Measurements from ENCODE around the gene ODAD4.

The ODAD4 gene

DNA sequence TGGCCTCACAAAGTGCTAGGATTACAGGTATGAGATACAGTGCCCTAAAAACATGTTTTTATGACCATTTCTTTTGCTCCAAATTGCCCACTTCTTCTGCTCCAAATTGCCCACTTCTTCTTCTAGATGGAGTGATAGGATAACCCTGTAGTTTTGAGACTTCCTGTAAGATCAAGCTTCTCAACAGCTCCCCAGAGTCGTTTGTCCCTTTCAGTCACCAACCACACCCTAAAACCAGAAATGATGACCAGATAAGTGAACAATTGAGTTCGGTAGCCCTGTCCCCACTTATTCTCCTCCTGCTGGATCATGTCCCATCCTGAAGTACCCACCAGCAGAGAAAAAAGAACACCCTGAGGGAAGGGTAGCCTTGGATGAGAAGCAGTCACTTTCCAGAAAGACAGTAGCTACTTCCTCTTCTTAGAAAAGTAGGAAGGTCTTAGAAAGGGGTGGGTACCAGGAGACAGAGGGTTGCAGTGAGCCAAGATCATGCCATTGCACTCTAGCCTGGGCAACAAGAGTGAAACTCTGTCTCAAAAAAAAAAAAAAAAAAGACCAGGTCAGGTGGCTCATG is 2.5 kb downstream of the ODAD4 start:
- Histone ChIP-seq H3K27ac (no peak overlapping the region), H3K9me3 (ENCODE audit: control insufficient read depth, low read length) (no peaks in the 10 kb centered on the region), H3K9ac (no peak overlapping the region), H3K79me2 (no peaks in the 10 kb centered on the region), H3K4me1 (peaks cover 4% of the 10 kb centered on the region), H3K36me3 (ENCODE audit: control insufficient read depth, insufficient read depth, low read length) (no peaks in the 10 kb centered on the region), H3K4me2 (ENCODE audit: low read length) (no peak overlapping the region), H3K27me3 (ENCODE audit: control insufficient read depth, insufficient read depth, low read length) (no peaks in the 10 kb centered on the region), H3K4me3 (ENCODE audit: low read depth, low read length) (no peak overlapping the region), H2AFZ (no peak overlapping the region)
- TF ChIP-seq, protein P1, sequence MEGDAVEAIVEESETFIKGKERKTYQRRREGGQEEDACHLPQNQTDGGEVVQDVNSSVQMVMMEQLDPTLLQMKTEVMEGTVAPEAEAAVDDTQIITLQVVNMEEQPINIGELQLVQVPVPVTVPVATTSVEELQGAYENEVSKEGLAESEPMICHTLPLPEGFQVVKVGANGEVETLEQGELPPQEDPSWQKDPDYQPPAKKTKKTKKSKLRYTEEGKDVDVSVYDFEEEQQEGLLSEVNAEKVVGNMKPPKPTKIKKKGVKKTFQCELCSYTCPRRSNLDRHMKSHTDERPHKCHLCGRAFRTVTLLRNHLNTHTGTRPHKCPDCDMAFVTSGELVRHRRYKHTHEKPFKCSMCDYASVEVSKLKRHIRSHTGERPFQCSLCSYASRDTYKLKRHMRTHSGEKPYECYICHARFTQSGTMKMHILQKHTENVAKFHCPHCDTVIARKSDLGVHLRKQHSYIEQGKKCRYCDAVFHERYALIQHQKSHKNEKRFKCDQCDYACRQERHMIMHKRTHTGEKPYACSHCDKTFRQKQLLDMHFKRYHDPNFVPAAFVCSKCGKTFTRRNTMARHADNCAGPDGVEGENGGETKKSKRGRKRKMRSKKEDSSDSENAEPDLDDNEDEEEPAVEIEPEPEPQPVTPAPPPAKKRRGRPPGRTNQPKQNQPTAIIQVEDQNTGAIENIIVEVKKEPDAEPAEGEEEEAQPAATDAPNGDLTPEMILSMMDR (IDR thresholded peaks at IDR 0.05): no peak

DNA sequence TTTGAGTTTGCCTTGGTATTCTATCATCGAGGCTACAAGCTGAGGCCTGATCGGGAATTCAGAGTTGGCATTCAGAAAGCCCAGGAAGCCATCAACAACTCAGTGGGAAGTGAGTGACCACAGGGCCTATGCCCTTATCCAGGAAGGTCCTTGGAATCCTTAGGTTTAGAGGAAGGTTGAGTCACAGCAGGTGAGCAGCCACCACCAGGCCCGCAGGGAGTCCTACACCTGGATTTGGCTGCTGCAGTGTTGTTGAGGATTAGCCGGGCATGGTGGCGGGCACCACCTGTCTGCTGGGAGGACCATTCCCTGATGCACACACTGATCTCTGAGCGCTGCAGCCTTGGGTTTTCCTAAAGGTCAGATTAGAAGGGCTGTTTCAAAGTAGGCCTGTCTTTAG is 5.2 kb downstream of the ODAD4 start:
- no peaks in the 10 kb centered on the region for H3K79me2 ChIP-seq
- H3K4me3 ChIP-seq (ENCODE audit: low read depth, low read length): no peak overlapping the region
- H3K9me3 ChIP-seq (ENCODE audit: control insufficient read depth, low read length): no peaks in the 10 kb centered on the region
- H2AFZ ChIP-seq: no peak overlapping the region
- no peak overlapping the region for H3K27ac ChIP-seq
- peaks cover 4% of the 10 kb centered on the region for H3K4me1 ChIP-seq
- no peaks in the 10 kb centered on the region for H3K27me3 ChIP-seq (ENCODE audit: control insufficient read depth, insufficient read depth, low read length)
- no peaks in the 10 kb centered on the region for H3K36me3 ChIP-seq (ENCODE audit: control insufficient read depth, insufficient read depth, low read length)
- H3K4me2 ChIP-seq (ENCODE audit: low read length): no peak overlapping the region
- TF ChIP-seq, protein P1 (IDR thresholded peaks at IDR 0.05): no peak
- no peak overlapping the region for H3K9ac ChIP-seq

DNA sequence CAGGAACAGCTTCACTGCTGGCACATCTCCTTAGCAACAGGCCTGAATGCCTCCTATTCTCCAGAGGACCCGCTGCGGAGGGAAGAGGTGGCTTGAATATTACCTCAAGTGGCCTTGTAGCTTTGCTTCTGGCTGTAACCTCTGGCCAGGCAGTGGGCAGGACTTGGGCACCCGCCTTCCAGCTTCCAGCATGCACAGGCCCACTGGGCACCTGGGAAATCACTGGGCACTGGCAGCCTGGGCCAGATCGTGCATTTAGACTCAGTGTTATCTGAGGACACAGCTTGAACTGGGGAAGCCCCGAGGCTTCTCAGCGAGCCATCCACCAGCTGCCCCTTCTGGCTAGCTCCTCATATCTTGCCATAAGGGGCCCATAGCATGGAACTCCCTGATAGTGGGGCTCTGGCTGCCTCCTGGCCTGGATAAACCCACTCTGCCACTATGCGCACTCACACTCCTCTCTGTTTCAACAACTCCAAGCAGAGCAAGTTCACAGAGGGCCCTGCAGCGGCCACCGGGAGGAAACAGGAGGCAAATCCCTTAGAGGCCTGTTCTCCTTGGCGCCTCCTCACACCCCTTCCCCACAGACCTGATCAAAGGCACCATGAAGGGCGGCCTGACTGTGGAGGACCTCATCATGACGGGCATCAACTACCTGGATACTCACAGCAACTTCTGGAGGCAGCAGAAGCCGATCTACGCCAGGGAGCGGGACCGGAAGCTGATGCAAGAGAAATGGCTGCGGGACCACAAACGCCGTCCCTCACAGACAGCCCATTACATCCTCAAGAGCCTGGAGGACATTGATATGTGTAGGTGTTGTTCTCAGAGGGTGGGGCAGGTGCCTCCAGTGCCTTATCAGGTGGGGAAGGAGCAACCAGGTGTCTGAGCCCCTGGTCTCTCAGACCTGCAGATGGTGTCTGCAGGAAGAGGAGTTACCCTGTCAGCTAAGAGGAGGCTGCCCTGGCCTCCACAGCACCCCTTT is 7.8 kb downstream of the ODAD4 start:
- H3K4me2 ChIP-seq (ENCODE audit: low read length): no peak overlapping the region
- no peaks in the 10 kb centered on the region for H3K9me3 ChIP-seq (ENCODE audit: control insufficient read depth, low read length)
- H3K79me2 ChIP-seq: no peaks in the 10 kb centered on the region
- no peak overlapping the region for H3K4me3 ChIP-seq (ENCODE audit: low read depth, low read length)
- H3K27me3 ChIP-seq (ENCODE audit: control insufficient read depth, insufficient read depth, low read length): no peaks in the 10 kb centered on the region
- TF ChIP-seq, protein P1 (IDR thresholded peaks at IDR 0.05): no peak
- H3K36me3 ChIP-seq (ENCODE audit: control insufficient read depth, insufficient read depth, low read length): no peaks in the 10 kb centered on the region
- no peak overlapping the region for H2AFZ ChIP-seq
- H3K4me1 ChIP-seq: no peaks in the 10 kb centered on the region
- H3K27ac ChIP-seq: no peak overlapping the region
- no peak overlapping the region for H3K9ac ChIP-seq

DNA sequence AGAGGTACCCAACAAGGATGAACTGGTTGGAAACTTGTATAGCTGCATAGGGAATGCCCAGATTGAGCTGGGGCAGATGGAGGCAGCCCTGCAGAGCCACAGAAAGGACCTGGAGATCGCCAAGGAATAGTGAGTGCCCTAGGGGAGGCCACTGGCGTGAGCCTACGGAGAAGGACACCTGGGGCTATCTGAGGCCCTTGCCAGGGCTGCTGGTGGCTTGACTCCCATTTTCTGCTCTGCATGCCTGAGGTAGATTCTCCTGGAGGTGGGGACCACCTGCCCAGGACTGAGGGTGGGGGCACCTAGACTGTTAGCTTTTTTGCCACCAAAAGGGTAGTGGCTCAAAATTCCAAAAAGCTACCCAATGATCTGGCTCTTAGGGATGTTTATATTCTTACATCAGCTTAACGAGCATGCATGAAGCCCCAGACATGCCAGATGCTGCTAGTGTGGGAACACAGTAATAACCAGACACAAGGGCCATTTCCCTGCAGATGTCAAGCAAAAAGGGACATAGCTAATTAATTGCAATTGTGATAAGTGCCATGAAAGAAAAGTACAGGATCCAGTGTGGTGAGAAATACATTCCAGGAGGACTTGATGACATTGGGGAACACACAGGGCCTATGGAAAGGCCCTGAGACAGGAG is 8.8 kb downstream of the ODAD4 start:
- no peaks in the 10 kb centered on the region for H3K4me1 ChIP-seq
- no peaks in the 10 kb centered on the region for H3K79me2 ChIP-seq

More for the DNA sequence above, 8.8 kb downstream of the ODAD4 start:
- H3K27me3 ChIP-seq (ENCODE audit: control insufficient read depth, insufficient read depth, low read length): no peaks in the 10 kb centered on the region
- TF ChIP-seq, protein P1 (IDR thresholded peaks at IDR 0.05): no peak
- no peak overlapping the region for H3K4me2 ChIP-seq (ENCODE audit: low read length)
- no peaks in the 10 kb centered on the region for H3K36me3 ChIP-seq (ENCODE audit: control insufficient read depth, insufficient read depth, low read length)
- no peak overlapping the region for H3K27ac ChIP-seq
- no peak overlapping the region for H3K9ac ChIP-seq
- H3K4me3 ChIP-seq (ENCODE audit: low read depth, low read length): no peak overlapping the region
- H2AFZ ChIP-seq: no peak overlapping the region
- H3K9me3 ChIP-seq (ENCODE audit: control insufficient read depth, low read length): no peaks in the 10 kb centered on the region

Measured in parathyroid adenoma (tissue), 2 donors.